GM12892 (cell line): Measurements from ENCODE around the gene GAA.

Source experiments
- POLR2A ChIP-seq: IDR thresholded peaks from 2 replicates; pipeline ENCODE4 v1.6.1; 2011; ENCODE audit warnings: low read depth, low read length, control low read depth
- POLR2AphosphoS5 ChIP-seq: IDR thresholded peaks from 2 replicates; pipeline ENCODE4 v1.6.1; 2011; ENCODE audit warnings: low read depth, low read length, control low read depth

- TF ChIP-seq POLR2A (no peak), POLR2AphosphoS5 (no peak)
Measured at GRCh38 chr17:80154166-80154565, 52.8 kb downstream of the GAA start.
